ENCODE results near the gene IL1RL2.

DNA sequence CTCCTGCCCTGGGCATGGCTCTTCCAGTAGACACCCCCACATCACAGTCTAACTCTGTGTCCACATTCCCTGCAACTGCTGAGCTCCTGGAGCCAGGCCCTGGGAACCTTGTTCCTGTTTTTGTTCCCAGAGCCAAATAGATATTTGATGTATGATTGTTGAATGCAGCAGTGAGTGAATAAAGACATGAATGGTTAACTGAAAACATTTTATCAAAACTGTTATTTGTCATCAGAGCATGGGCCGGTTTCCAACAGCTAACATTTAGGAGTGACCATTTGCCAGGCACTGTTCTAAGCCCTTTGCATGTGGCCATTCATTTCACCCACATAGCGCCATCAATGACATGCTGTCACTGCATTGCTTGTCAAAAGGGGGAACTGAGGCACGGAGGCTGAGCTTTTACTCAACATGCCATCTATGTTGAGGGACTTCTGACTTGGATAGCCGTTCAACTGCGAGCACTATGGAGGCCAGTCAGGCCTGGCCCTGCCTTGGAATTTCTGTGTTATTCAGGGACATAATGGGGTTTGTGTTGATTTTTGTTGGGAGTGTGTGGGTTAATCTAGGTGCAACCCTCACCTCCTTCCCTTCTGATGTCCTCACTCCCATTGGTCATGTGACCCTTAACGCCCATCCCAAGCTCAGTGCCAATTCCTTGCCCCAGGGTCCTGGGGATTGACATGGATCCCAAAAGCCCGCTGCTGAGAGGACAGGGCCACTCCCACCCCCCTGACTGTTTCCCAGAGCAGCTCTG, 31.7 kb upstream of the IL1RL2 start:
- TF ChIP-seq EZH2 (IDR thresholded peaks at IDR 0.05; ENCODE audit: insufficient read depth, poor library complexity, severe bottlenecking) (no peak), EZH2phosphoT487 (IDR thresholded peaks at IDR 0.05; ENCODE audit: insufficient read depth, low read depth) (no peak)

Data from GM23248 (cell line).